HG03439 (cell line): ENCODE results near the gene ATOH8.
A peak's percentile ranks its signal among the peaks of the same experiment; 100 is the strongest.
"Not testable (repeated sequence)": the region's sequence is repeated elsewhere in the genome, so short reads cannot be mapped to it uniquely, and the experiment has no call there.

Experiments used
- ATAC-seq: cut with Tn5 transposase; IDR thresholded peaks from one replicate; pipeline ENCODE4 v1.9.1; 2021; ENCODE audit warnings: mild to moderate bottlenecking, moderate library complexity; ENCODE audit not compliant: unreplicated experiment

The ATOH8 gene

GRCh38 chr2:85753525-85754312 lies at the start of gene ATOH8:
ATOH8 (plus strand) TSS chr2:85753991; CDS start chr2:85754190, 199 bp downstream.
- no peak for ATAC-seq

- no peak for ATAC-seq
These were observed 49.8 kb upstream of the ATOH8 start for GRCh38 chr2:85704038-85704437.

GRCh38 chr2:85704800-85705679 lies 48.8 kb upstream of the ATOH8 start:
- ATAC-seq = no peak

DNA sequence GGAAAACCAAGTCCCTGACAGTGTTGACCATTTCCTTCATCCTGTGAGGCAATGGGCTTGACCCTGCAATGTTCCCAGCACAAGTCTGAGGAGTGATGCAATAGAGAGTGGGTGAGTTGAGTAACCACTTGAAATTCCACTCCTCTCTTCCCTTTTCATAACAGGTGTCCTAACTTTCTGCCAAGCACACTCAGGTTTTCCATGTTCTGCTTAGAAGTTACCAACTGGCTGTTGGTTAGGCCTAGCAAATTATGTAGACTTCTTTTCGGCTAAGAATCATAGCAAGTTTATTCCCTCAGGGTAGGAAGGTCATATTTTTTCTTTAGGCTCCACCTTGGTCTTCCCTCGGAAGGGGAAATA lies 48.1 kb upstream of the ATOH8 start:
- no peak for ATAC-seq

DNA sequence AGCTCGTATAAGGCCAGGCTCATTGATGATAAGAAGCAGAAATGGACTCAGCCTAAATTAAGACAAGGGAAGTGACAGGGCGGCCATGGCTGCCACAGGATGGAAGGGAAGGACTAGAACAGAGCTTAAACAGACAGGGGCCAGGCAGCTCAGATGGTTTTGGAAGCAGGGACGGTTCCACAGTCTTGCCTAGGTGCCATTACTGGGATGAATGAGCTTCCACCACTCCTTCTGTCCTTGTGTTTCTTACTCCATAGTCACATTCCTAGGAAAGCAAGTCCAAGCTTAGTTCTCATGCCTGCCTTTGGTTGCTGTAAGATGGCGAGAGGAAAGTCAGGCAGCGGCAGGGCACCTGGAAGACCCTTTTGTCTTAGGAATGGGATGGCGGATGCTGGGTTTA lies 47.7 kb upstream of the ATOH8 start:
- ATAC-seq = no peak

DNA sequence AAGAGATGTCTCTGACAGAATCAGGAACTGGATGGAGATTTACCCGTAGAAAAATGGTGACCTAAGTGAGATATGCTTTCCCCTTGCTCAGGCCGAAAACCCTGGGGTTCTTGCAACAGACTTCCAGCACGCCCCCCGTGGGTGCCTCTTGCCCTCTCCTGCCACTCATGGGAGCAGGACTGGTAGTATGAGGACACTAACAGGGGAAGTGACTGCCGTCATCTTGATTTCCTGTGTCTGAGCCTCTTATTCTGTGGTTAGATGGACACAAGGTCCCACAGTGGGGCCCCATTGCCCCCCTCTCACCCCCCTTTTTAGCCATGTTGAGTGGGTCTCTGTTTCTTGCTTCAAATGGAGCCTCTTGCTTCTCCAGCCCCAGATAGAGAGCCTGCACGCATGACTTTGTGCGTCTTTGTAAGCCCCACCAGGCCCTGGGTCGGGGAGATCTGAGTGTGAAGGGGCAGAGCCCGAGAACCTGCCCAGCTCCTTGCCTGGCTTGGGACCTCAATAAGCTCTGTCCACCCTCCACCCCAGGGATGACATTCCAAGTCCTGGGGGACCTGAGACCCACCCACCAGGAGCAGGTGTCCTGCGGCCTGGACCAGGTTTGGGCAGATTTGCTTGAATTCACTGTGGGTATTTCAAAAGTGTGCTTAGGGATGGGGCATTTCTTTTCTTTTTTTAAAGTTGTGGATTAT lies 47.0 kb upstream of the ATOH8 start:
- no peak for ATAC-seq

- peak; percentile 49 for ATAC-seq
These were observed 46.5 kb upstream of the ATOH8 start for GRCh38 chr2:85707304-85707703.

DNA sequence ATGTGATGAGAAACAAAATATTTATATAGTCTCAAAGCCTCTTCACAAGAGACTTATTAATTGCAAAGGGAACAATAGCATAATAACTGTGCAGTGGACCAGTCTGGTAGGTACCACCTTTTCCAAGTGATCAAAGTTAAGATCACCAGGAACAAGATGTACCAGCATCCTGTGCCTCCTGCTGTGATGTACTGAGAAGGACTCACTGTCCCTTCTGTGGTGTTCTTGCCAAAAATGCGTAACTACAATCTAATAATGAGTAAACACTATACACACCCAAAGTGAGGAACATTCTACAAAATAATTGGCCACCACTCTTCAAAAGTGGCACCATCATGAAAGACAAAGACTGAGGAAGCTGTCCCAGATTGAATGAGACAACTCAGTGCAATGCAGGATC lies 45.1 kb upstream of the ATOH8 start:
- no peak for ATAC-seq

DNA sequence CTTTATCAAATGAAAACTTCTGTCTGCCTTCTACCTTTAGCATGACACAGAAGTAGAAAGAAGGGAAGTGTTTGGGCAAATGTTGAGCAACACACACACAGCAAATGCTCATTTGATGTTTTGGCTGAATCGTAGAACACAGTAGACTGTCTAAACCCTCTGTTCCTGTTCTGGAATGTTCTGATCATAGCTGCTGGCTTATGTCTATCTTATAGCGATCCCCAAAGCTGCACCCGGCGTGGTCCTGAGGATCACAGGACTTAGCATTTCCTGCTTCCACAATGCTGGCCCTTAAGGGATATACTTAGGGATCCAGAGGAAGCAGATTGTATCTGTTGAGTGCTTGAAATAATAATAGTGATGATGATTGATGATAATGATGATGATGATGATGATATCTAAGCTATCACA lies 44.4 kb upstream of the ATOH8 start:
- ATAC-seq = no peak

DNA sequence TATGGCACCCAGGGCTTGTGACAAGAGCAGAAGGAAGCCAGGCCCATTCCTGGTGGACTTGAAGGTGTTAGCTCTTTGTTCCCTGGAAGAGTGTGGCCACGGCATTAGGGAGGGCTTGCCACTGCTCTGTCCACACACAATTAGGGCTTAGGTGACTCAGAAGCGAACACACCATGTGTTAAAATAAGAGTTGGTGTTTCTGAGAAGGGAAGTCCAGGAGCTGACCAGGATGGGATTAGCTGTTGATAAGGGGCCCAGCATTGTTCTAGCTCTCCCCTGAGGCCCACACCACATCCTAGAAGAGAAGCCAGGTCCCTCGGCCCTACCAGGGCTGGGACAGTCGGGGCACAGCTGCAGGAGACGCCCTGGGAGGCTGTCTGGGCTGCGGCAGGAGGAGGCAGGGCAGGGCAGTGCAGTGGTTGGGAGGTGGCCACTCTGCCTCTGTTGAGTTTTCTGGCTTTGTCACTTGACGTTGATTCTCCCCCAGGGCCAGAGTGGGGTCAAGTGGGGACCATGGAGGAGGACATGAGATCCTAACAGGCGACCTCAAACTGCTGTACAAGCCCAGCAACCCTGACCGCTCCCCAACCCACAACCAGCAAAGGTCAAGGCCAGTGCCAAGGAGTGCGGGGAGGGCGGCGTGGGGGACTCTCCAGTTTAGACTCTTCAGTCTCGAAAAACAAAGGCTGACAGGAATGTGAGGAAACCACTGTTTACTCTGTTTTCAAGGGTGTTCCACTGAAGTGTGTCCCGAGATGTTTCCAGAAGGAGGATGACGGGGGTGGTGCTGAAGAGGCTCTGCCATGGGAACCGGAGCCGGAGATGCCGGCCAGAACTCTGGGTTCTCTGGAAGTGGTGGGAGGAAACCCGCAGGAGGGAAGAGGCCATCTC lies 42.9 kb upstream of the ATOH8 start:
- ATAC-seq = no peak

DNA sequence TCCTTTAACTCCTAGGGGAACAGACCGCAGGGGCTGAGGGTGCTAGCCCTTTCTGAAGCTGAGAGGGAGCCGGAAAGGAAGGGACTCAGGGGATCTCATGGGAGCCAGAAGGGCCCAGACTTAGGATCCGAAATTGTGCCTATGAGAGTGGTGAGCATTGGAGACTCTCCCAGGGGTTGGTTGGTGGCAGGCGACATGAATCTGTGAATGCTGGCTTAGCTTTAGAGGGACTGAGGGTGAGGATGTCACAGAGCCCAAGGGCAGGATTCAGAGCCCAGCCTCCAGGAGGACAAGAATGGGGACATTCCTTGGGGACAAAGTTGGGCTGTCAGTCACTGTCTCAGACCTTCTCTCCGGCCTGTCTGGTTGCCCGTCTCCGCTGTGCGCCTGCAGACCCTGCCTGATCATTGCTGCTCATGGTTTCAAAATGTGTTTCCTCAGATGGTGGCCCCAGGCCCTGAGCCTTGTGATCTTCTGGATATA lies 42.2 kb upstream of the ATOH8 start:
- ATAC-seq = no peak

DNA sequence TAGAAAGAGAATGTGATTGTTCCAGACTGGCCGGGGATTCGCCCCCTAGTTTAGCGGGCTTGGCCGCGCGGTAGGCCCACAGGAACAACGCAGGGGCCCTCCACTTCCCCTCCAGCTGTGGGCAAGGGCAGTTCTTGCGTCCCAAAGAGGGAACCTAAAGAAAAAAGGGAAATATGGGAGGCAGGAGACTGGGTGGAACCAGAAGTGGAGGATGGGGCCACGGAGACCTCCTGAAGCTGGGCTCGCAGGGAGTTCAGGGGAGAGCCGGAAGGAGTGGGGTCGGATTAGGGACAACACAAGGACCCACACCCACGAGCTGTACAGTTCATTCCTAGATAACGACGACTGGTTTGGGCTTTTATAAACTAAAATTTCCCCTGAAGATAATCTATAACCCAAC lies 41.5 kb upstream of the ATOH8 start:
- ATAC-seq = no peak

- no peak for ATAC-seq
These were observed 40.8 kb upstream of the ATOH8 start for GRCh38 chr2:85712849-85713612.

DNA sequence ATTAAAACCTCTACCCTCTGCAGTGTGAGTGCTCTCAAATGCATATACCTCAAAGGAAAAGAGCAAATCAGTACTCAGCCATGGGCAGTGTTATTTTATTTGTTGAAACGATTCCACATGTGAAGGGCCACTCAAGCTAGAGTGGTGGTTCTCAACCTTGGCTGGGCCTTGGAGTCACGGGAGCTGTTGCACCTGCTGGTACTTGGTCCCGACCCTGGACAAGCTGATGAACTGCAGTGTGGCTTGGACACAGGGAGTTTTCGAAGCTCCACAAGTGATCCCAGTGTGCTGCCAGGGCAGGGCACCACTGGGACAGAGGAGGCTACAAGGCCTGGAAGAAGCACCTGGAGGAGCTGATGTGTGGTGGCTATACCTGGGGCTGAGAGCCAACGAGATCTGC lies 40.0 kb upstream of the ATOH8 start:
- no peak for ATAC-seq

DNA sequence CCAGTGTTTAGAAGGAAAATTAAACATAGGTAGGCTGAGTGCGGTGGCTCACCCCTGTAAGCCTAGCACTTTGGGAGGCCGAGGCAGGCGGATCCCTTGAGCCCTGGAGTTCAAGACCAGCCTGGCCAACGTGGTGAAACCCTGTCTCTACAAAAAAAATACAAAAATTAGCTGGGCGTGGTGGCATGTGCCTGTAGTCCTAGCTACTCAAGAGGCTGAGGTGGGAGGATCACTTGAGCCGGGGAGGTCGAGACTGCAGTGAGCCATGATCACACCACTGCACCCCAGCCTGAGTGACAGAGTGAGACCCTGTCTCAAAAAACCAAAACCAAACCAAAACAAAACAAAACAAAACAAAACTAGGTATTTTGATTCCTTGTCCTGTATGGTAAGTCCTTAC lies 39.4 kb upstream of the ATOH8 start:
- not testable (repeated sequence) for ATAC-seq

- no peak for ATAC-seq
These were observed 39.0 kb upstream of the ATOH8 start for GRCh38 chr2:85714841-85715240.

- no peak for ATAC-seq
These were observed 37.4 kb upstream of the ATOH8 start for GRCh38 chr2:85716346-85716914.

DNA sequence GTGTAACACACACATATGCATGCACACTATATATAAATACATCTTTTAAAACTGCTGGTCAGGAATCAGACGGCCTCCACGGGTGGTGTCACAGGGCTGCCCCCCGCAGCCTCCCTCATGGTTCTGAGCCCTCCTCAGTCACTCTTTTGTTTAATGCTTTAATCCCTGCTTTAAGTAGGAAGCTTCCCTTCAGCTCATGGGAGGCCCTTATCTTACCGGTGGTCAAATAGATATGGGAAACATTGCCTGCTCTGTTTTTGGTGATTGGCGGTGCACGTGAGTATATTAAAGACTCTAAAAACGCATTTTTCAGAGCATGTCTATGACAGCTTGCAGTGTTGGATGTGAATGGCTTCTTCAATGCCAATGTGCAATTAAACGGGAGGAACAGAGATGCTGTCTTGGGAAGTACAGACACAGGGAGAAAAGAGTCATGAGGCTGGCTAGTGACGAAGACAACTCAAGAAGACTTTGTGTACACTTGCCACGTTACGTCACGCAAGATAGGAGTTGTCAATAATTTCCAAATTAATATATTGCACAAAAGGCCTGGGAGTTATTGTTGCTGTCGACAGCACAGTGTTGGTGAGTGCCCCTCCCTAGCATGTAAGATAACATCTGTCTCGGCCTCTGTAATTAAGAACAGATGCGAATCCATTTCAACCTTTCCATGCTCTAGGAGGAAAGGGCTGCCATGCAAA lies 36.3 kb upstream of the ATOH8 start:
- no peak for ATAC-seq

- no peak for ATAC-seq
These were observed 35.8 kb upstream of the ATOH8 start for GRCh38 chr2:85718009-85718391.
